ENCODE results near the gene FNDC1.

DNA sequence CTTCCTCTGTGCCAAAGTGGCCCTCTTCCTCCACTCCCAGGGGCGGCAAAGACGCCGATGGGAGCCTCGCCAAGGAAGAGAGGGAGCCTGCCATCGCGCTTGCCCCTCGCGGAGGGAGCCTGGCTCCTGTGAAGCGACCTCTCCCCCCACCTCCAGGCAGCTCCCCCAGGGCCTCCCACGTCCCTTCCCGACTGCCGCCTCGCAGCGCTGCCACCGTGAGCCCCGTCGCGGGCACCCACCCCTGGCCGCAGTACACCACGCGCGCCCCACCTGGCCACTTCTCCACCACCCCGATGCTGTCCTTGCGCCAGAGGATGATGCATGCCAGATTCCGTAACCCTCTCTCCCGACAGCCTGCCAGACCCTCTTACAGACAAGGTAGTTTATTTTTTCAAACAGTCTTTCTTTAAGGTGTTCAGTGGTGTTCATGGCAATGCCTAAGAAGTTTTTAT, 64.9 kb downstream of the FNDC1 start:
- TF ChIP-seq EZH2 (IDR thresholded peaks at IDR 0.05) (no peak), FOXP2 (optimal IDR thresholded peaks at IDR 0.05; ENCODE audit: control extremely low read depth, extremely low read length, insufficient read depth) (no peak), POLR2AphosphoS5 (IDR thresholded peaks at IDR 0.05; ENCODE audit: borderline replicate concordance, low read depth, low read length) (no peak)

Data from SK-N-MC (cell line).